DMS53 treated with DMSO at 0.1 percent for 48 hours (cell line): Measurements from ENCODE around the gene SMIM35.
A peak's percentile ranks its signal among the peaks of the same experiment; 100 is the strongest.
"Not testable (repeated sequence)": the region's sequence is repeated elsewhere in the genome, so short reads cannot be mapped to it uniquely, and the experiment has no call there.

Experiments
- DNase-seq: peaks from one replicate; lab custom pipeline; 2025; ENCODE audit not compliant: unreplicated experiment; lab: John Stamatoyannopoulos, UW

Gene SMIM35

DNA sequence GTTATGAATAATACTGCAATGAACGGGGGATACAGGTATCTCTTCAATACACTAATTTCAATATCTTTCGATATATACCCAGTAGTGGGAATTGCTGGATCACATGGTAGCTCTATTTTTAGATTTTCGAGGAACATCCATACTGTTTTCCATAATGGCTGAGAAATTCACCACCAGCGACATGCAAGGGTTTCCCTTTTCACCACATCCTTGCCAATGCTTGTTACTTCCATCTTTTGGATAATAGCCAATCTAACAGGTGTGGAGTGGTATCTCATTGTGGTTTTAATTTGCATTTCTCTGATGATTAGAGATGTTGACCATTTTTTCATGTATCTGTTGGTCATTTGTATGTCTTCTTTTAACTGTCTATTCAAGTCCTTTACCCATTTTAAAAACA is 94.6 kb downstream of the SMIM35 start:
- DNase-seq, result no peak

DNA sequence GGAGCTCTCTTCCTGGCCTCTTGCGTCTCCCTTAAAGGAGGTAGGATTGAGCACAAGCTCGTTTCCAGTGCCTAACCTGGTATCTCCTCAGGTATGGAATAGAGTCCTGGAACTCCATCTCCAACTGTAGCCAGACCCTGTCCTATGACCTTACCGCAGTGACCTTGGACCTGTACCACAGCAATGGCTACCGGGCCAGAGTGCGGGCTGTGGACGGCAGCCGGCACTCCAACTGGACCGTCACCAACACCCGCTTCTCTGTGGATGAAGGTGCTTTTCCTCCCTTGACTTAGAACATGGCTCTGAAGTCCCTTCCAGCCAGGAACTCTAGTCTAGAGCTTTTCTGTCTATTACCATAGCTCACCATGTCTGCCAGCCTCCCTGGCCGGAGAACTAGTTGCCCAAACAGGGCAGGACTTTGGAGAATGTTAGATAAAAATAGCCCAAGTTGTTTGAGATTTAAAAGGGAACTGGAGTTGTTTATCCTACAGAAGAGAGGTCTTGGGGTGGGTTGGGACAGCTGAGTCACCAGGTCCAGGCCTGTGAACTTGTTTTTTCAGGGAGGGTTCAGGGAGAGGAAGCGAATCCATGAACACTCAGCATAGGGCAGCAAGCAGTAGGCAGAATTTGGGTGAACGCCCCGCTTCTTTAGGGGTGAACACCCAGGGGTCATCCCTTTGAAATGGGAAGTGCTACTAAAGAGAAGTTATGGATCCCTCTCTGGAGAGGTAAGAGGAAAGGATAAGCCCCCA is 97.2 kb downstream of the SMIM35 start:
- DNase-seq, result no peak

DNA sequence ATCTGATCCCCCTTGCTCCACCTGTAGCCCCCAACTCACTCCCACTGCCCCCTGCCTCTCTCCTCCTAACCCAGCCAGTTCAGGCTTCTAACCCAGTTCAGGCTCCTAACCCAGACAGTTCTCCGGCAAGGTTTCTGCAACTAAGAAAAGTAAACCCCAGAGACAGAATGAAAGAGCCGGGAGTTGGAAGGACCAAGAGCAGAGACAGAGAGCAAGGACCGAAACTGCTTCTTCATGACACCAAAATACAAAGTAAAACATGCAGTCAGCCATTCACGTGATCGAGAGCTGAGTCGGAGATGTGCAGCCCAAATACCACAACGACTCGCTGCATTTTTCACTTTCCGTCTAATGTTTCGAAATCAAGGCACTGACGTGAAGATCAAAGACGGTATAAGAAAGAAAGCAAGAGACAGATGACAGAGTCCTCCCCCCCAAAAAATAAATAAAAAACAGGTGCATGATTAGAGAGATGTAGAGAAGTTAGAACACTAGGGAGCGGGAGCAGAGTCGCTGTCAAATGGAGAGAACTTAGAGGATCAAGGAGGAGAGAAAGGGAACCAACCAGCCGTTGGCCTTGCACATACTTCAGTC is 99.7 kb downstream of the SMIM35 start:
- DNase-seq, result no peak

DNA sequence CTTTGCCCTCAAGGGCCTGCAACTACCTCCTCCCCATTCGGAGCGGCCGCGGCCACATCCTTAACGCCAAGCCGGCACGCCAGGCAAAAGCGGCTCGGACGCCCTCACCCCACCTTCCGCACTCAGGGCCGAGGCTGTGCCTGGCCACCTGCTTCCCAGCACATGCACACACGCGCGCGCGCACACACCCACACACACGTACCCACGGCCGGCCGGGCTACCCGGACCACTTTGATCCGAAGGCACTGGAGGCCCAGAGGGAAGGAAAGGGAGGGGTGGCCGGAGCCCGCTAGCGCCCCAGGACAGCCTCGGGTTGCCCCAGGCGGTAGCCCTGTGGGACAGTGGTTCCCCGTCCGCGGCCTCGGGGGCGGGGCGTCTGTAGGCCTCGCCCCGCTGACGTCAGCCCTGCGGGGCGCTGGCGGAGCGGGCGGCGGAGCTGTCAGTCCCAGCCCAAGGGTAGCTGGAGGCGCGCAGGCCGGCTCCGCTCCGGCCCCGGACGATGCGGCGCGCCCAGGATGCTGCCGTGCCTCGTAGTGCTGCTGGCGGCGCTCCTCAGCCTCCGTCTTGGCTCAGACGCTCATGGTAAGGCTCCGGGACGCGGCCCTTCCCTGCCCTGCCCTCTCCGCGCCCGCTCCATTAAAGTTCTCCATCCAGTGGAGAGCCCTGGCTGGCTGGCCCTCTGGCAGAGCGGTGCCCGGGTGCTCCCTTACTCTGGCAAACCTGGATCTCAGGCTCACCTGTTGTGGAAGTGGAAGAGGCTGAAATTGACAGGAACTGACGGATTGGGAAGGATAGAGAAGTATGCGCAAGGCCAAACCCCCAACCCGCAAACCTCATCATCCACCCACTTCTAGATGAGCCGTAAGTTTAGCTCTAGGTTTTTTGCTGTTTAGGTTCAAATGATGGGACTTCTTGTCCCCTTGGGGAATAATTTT is 100.5 kb downstream of the SMIM35 start, which contains the start of gene IL10RA:
Gene IL10RA, plus strand, starts transcription at position 442 of the 935 bp plus-strand sequence. Its CDS starts 74 bp downstream, at position 516.
- peak; percentile 59 for DNase-seq

DNA sequence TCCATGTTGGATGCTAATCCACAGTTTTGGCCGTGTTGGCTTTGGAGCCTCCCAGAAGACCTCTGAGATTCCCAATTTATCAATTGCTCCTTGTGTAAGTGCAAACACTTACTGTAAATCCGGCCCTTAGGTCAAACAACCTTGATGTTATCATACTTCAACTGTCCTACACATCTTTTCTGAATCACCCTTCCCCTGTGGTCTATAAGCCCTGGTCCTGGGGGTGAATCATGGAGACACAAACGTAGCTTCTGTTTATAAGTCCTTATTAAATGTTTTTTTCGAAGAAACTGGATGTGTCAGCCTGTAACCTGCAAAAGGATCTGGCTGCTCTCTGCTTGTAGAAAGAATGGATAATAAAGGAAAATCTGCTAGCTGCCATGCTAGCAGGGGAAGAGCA is 102.3 kb downstream of the SMIM35 start:
- no peak for DNase-seq

DNA sequence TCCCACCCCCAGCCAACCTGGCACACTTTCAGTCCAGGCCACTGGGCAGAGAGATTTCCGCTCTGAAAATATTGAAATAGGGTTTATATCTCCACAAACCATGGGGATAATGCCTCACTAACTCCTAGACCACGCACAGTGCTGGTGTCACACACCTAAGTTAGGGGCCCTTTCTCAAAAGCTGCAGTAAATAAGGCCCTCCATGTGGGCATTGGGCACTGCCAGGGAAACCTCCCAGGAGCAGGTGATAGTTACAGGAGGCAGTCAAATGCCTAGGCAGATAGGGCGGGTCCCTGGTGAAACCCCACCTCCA is 103.6 kb downstream of the SMIM35 start:
- no peak for DNase-seq

DNA sequence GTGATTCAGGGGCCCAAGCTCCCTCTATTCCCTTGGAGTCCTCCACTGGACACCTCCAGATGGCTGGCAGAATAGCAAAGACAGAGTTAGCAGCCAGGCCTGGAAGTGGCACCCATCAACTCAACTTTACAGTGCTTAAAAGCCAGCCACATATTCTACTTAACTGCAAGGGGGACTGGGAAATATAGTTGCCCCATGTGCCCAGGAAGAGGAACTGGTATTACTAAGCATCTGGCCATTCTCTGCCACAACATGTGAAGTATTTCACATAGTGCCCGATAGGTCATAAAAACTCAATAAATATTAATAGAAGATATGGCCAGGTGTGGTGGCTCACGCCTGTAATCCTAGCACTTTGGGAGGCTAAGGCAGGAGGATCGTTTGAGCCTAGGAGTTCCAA is 106.0 kb downstream of the SMIM35 start:
- DNase-seq, result no peak

DNA sequence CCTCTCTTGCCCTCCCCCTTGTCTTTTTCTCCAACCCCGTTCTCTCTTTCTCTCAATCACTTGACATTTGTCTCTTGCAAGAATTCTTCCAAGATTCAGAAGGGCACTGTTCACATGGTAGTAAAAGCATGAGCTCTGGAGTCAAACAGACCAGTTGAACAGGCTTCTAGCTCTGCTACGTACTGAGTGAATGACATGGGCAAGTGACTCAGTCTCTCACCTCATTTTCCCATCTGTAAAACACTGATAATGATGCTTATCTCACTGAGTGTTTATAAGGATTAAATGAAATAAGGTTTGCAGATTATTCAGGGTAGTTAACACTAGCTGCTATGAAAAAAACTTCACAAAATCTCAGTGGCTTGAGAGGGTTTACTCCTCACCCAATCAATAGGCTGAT is 106.5 kb downstream of the SMIM35 start:
- DNase-seq, result peak; percentile 5

DNA sequence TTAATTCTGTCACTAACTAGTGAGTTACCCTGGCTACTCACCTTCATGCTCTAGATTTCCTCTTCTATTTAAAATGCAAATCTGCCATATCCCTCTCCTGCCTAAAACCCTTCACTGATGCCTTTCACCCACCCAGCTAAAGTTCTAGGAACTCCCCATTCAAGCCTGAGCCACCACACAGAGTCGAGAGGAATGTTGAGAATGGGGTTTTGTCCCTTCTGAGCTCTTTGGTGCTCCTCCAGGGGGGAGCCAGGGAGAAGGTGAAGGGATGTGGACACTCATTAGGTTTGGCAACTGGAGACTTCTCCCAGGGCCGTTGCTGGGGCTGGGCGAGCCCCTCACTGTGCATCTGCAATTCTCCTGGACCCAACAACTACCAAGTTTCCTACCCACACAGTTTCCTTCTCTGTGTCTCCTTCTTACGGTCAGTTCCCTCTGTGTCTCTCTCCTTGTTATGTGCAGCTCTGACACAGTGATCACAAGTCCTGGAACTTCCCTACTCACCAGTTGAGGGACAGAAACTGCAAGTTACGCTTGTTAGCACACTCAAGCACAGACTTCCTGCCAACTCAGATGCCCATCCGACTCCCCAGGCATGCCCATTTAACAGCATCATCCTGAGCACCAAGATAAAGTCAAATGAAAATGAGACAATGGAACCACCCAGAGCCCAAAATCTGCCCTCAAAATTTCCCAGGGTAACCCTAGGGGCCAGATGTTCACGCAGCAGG is 107.1 kb downstream of the SMIM35 start:
- no peak for DNase-seq

DNA sequence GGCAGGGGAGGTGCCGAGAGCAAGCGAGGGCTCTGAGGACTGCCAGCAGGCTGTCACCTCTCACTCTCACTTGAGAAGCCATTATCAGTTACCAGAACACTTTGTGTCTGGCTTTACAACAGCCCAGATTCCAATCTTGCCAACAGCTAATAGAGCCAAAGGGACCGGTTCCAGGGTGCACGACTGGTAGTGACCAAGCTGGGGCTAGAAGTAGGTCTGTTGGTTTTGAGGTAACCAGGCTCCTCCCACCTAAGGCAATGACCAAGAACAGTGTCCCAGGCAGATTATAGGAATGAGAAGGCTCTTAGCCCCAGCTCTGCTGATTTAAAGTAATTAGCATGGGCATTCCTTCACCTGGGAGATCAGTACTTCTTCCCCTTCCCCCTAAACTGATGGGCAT is 107.8 kb downstream of the SMIM35 start:
- DNase-seq, result no peak

DNA sequence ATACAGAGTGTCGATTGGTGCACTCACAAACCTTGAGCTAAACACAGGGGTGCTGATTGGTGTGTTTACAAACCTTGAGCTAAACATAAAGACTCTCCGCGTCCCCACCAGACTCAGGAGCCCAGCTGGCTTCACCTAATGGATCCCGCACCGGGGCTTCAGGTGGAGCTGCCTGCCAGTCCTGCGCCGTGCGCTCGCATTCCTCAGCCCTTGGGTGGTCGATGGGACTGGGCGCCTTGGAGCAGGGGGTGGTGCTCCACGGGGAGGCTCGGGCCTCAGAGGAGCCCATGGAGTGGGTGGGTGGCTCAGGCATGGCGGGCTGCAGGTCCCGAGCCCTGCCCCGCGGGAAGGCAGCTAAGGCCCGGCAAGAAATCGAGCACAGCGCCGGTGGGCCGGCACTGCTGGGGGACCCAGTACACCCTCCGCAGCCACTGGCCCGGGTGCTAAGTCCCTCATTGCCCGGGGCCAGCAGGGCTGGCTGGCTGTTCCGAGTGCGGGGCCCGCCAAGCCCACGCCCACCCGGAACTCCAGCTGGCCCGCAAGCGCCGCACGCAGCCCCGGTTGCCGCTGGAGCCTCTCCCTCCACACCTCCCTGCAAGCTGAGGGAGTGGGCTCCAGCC is 108.4 kb downstream of the SMIM35 start:
- not testable (repeated sequence) for DNase-seq

DNA sequence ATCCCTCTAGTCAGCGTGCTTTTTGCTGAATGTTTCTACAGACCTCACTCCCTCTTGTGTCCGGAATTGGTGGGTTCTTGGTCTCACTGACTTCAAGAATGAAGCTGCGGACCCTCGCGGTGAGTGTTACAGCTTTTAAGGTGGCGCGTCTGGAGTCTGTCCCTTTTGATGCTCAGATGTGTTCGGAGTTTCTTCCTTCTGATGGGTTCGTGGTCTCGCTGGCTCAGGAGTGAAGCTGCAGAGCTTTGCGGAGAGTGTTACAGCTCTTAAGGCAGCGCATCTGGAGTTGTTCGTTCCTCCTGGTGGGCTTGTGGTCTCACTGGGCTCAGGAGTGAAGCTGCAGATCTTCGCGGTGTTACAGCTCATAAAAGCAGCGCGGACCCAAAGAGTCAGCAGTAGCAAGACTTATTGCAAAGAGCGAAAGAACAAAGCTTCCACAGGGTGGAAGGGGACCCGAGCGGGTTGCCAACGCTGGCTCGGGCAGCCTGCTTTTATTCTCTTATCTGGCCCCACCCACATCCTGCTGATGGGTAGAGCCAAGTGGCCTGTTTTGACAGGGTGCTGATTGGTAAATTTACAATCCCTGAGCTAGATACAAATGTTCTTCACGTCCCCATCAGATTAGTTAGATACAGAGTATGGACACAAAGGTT is 109.0 kb downstream of the SMIM35 start:
- not testable (repeated sequence) for DNase-seq

DNA sequence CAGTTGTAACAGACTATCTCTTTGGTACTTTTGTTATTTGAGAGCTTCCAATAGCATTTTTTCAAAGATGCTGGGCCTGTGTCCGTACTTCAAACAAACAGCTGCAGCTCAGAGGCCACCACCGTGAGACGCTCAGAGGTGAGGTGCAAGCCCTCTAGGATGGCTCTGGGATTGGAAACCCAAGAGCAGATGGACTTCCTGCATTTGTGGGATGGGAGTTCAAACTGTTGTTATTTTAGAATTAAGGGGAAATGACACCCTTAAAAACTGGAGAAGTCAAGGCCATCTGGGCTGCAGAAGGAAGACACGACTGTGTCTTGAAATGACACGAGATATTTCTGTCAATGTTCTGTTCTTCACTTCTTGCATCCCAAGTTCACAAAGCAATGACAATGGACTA is 109.7 kb downstream of the SMIM35 start:
- no peak for DNase-seq

DNA sequence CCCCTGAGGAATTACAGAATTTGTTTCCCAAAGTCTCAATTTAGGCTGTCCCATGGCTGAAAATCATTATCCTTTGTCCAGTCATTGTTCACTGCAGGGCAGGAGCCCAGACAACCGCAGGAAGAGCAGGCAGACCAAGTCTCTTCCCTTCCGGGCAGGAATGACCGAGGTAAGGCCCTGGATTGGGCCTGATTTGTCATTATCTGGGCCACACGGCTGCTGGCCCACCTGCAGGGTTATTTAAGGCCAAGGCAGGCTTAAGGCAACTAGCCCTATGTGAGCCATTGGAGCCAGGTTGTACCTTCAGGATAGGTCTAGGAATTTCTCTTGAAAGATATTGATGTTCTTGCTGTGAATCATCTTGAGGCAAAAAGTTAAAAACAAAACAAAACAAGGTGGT is 110.3 kb downstream of the SMIM35 start:
- DNase-seq, result no peak

DNA sequence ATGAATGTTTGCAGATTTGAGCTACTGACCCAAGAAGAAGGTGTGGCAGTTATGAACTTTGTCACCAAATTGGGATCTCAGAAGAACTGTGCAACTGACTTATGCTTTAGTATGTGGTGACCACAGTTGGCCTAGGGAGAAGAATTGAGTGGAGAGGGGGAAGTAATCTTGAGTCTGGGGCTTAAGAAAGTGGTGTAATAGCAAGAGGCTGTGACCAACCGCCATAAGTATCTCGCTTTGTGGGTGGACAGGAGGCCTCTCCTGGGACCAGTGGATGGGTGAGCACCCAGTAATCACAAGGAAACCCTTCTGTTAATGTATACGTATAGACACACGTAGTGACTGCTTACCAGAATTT is 113.3 kb downstream of the SMIM35 start:
- DNase-seq, result no peak

DNA sequence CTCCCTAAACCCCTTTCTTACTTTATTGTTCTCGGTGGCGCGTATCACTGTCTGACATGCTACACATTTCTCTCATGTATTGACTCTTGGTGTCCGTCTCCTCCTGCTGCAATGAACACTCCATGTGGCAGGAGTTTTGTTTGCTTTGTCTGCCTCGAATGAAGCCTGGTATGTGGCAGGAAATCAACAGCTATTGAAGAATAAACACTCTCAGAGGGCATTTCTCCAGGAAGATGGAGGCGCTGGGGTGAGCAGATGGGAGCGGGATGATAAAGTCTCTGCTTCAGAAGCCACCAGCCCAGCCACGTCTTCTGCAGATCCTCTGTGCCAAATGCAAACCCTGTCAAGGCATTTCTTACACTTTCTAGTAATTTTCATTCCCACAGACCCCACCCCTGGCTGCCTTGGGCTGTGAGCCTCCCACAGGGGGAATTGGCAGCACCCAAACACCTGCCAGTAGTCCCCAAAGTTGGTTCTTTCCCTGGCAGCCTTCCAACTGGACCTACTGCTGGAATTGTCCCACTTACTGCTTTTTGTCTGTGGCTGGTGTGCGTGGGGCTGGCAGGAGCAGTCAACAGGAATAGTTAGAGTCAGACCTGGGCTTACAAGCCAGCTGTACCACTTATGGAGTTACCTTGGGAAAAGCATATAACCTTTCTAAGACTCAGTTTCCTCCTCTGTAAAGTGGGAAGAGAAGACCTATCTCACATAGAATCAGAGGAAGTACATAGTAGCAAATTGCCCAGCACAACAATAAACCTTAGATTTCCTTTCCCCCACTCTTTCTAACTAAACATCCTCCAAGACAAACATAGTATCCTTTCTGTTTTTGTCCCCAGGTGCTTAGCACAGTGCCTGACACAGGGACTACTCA is 113.9 kb downstream of the SMIM35 start:
- DNase-seq, result peak; percentile 34

DNA sequence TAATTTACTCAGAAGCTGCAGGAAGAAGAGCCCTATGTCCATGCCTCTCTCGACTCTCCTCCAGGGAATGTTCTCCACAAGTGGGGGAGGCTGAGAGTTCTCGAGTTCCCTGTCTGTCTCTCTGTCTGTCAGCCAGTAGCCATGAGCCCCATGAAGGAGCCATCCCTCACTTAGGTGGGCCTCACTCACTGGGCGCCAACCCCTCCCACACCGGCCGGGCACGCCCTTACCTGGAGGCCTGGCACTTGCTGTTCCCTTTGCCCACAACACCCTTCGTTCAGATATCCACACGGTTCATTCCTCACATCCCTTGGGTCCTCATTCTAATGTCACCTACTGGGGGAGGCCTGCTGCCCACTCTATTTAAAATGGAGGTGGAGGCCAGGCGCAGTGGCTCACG is 114.7 kb downstream of the SMIM35 start:
- no peak for DNase-seq

DNA sequence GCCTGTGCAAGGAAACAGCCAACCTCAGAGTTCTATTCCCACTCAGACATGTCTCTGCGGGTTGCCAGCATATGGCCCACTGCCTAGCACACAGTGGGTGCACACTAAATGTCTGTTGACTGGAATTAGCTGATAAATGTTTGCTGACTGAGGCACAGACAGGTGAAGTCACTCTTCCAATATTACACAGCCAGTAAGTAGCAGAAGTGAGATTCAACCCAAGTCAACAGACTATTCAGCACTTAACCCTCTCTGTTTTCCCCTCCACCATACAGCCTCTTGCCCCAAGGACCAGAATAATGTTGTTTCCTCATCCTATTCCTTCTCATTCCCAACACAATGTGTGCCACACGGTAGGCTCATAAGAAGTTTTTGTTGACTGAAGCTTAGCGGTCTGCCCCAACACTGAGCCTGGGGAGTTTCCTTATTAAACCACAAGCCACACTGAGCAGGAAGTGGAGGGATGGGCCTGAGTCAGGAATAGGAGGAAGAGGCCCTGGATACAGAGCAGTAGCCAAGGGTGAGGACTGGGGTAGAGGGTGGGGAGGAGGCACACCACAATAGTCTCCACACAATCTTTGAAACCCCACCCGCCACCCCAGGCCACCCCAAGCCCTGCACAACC is 116.3 kb downstream of the SMIM35 start:
- peak; percentile 4 for DNase-seq
